GM19023 (cell line): ENCODE measurements around the gene MAML2.

ENCODE experiments used
- ATAC-seq: cut with Tn5 transposase; IDR thresholded peaks from one replicate; pipeline ENCODE4 v1.9.1; 2021; ENCODE audit warnings: mild to moderate bottlenecking, moderate library complexity; ENCODE audit not compliant: unreplicated experiment

Gene MAML2

DNA sequence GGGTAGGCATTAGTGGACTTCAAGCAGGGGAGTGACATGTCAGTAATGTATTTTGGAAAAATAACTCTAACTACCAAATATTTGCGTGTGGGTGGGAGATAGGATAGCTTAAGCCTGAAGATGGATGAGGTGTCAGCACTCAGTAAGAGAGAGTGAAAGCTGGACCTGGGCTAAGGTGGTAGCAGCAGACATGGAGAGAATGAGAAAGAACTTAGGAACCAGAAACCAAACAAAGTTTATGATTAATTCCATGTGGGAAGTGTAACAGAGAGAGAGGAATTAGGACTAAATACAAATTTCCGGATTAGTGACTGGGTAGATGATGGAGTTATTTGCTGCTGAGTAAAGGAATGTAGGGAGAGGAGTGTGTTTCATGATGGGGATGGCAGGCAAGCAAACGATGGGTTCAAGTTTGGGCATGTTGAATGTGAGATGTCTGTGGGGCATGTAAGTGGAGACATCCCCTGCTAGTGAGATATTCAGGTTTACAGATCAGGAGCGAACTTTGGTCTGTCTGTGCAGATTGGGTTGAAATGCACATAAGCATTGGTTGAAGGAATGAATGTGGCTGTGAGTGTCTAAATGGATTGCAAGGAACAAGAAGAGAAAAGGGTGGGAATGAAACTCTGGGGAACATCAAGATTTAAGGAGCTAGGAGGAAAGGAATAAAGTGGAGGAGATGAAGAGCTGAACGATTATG is 233.5 kb downstream of the MAML2 start:
- no peak for ATAC-seq

DNA sequence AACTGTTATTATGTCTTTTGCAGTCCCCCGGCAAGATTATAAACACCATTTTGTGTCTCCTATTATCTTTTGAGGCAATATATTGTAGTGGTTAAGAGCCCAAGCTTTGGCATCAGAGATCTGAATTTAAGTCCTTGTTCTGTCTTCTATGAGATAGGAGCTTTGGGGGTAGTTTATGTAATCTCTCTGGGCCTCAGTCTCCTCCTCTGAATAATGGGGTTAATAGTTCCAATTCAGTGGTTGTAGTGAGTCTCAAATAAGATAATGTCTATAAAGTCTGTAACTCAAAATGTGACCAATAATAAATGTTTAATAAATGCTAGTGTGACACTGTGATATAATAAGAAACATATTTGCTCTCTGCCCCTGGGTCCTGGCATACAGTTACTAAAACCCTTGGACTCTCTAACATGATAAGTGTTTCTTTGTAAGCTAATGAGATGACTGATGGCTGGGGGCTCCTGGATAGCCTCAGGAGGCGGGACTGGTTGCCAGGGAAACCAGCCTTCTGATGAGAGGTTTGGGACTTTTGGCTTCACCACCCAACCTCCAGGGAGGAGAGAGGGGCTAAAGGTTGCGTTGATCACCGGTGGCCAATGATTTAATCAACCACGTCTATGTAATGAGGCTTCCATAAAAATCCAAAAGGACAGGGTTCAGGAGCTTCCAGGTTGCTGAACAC is 235.7 kb downstream of the MAML2 start:
- no peak for ATAC-seq

DNA sequence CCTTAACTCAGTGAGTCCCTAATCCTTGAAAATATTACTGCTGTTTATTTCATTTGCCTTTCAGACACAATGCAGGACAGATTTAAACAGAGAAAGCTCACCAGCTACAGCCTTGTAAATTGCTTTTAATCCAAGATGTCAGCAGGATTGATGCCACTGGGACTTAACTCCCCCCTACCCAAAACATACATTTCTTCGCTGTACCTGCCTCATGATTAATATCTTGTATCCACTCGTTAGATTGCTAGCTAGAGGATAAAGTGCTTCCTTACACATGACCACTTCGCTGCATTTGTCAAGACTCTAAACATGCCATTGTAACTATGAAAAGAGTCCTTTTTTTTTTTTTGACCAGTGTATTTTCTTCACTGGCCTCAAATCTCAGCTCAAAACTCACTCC is 236.3 kb downstream of the MAML2 start:
- ATAC-seq, result no peak

DNA sequence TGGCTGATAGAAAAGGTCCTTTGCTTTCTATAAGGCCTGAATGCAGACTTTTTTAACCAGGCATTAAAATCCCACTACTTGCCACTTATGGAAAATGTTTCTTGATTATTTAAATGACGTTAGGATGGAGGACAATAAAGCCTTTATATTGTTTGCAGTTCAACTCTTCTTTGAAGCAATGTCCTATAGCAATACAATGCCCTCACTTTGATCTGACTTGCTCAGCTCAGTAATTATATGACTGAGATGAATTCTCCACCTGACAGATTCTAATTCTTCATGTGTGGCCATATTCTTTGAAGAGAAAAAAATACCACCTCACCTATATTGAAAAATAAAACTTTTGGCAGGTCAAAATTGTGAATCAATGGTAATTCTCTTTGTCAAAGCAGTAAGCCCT is 237.1 kb downstream of the MAML2 start:
- no peak for ATAC-seq

DNA sequence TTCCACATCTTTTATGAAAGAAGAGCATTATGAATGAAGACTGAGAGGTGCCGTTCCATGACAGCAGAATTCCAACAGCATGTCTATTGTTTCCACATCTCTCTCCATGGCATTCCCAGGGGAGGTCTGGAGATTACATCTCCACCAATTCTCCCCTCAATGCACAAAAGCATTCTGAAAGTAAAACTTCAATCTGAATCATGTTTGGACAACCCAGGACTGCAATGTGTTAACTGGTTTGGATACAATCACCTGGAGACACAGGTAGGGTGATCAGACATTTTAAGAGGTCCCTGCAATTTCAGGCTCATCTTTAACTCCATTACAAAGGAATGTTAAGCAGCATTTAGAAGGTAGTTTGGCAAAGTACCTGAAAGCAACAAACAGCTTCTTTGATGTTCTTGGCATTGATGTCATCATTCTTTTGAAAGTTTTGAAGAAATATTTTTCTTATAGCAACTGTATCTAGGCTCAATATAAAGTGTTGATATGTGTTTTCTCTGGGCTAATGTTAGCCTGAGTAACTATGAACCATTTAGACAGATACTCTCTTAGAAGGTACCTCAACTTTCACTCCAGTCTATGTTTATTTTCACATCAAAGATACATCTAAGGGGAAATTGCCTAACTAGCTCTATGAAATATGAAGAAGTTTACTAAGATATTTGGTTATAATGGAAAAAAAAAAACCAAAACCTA is 237.6 kb downstream of the MAML2 start:
- no peak for ATAC-seq

DNA sequence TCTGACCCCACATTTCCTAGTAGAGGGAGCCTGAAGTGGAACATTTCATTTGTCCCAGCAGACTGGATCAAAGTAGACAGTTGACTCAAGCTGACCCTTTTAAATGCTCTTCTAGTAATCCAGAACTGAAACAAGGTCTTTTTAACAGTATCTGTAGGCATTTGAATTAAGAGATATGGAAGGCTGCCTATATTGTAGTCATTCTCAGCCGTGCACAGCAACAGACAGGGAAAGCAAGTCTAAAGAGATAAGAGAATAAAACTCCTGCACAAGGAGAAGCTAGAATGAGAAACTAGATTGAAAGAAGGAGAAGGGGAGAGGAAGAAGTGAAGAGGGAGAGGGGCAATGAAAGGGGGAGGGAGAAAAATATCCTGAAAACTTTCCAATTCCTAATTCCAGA is 238.5 kb downstream of the MAML2 start:
- no peak for ATAC-seq

DNA sequence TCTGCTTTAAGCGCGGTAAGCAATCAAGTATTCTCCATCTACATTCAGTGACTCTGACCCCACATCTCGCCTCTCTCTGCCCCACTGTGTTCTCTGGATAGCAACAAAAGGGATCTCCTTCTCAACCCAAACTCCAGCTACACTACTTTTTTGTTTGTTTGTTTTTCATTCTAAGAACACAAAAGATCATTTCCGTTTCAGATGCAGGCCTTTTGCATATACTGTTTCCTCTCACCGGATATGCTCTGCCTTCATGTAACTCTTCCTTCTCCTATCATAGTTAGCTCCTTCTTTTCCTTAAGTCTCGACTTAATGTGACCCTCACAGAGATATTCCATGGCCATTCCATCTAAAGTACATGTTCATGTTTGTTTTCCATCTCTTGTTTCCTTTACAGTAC is 239.3 kb downstream of the MAML2 start:
- no peak for ATAC-seq

DNA sequence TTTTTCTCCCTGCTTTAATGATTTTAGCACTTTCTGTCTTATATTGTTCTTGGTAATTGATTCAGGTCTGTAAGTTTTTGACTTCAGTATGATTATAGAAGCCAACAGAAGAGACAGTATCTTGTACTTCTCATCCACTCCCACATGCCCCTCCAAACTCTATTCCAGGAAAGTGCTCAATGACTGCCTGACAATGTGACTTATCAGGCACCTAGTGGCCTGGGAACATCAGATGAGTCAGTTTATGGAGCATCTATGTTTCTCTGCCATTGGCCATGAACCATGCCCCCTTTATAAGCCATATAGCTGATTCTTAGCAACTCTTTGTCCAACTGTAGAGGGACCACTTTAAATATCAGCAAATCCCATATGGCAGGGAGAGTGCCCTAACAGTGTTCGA is 239.9 kb downstream of the MAML2 start:
- ATAC-seq, result no peak

DNA sequence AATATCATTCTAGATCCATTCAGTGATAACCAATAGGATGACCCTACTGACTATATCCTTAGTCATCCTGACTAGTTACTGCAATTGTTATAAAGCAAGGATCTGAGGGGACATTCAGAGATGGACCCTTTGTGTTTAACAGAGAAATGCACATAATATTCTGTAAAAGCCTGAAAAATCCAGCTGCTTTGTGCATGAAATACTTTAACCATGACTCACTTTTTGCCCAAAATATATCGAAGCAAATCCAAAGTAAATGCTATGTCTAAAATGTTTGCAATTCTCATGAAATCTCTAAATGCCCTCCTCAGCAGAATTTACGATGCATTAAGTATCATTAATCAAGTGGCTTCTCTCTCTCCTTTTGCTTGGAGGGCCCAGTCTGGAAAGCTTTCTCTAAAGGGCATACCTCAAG is 240.3 kb downstream of the MAML2 start:
- ATAC-seq, result no peak

DNA sequence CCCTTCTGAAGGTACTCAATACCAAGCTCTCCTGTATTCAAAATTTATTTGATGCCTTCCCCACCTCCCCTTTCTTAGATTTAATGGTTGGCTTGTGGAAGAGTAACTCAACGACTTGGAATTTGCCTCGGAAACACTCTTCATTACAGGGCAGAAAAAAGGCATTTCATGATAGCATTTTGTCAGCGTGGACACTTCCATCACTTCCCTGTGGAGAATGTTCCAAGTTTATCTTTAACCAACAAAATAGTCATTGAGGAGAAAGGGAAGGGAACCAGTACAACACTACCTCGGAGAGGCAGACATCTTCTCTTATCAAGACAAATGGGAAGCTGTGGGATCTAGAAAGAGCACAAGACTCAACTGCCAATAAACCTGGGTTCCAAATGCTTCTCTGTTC is 241.8 kb downstream of the MAML2 start:
- ATAC-seq, result no peak

DNA sequence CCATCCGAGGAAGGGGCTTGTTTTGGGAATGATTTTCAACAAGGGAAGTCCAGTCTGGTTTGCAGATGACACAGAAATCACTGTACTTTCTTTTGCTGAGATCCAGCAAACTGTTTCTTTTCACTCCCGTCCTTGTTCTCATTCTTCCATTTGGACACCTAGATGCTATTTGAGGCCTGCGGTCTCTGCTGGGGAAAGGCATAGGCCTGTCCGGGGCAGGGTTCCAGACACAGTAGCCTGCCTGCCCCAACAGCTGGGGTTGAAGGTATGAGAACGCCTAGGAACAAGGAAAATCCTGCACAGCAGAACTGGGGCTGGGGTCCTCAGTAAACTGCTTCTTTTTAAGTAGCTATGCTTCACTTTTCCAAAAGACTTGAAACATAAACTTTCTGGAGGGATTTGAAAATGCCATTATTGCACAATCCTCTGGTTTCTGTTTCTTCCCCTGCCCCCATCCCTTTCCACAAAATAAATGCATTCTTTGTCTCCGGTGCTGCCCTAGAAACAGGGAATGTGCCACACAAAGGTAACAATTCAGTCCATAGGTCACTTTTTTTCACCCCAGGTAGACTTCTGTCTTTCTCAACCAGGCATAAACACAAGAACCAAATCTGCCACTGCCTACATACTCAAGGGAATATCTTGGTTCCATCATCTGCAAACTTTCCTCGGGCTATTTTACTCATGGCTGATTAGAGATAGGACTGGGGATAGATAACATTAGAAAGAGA is 244.3 kb downstream of the MAML2 start:
- no peak for ATAC-seq

DNA sequence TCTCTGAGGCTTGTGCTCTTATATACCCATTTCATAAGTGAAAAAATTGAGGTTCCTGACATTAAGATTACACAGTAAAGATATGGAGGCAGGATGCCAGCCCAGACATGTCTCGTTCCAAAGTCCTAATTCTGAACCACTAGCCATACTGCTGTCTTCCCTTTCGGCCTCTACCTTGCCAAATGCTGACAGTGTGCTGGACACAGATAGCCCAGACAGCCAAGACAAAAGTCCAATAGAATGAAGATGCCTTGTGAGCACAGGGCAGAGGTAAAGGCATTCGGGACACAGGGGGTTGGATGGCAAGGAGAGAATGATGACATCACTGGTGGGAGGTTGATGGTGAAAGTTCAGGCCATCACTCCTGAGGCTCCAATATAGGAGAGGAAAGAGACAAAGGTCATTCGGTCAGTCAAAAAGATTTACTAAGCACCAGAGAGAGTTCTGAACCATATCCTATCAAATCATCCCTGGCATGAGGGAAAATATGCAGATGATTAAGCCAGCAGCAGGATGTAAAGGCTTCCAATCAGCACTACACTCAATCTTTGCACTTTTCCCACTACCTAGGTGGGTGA is 245.1 kb downstream of the MAML2 start:
- no peak for ATAC-seq

DNA sequence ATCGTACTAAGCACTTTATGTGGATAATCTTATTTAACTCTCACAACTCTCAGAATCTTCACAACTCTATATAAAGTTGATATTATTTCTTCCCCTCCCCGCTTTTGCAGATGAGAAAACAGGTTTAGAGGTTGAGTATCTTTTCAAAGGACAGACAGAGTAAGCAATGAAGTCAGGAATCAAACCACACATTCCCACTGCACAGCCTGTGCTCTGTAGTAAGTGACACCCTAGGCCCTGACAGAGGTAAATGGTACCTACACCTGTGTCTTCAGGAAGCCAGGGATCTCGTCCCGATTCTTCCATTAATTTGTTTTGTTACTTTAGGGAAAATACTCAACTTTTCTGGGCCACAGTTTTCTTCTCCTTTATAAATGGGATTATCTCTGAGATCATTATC is 246.6 kb downstream of the MAML2 start:
- ATAC-seq, result no peak

DNA sequence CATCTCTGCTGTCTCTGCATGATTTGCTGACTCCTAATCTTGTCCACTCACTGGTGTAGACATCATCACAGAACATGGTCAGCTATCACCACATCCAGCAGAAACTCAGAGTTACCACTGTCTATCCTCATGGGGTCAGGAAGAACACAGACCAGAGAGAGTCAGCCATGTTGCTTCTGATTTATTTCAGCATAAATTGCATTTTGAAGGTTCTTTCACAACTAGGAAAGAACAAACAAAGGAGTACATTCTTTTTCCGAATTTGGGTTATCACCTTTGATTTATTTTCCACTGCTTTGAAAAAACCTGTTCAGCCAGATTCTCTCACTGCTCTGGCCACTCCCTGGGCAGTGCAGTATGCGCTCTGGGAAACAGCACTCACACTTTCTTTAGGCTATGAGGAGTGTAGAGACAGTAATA is 247.1 kb downstream of the MAML2 start:
- ATAC-seq, result no peak

DNA sequence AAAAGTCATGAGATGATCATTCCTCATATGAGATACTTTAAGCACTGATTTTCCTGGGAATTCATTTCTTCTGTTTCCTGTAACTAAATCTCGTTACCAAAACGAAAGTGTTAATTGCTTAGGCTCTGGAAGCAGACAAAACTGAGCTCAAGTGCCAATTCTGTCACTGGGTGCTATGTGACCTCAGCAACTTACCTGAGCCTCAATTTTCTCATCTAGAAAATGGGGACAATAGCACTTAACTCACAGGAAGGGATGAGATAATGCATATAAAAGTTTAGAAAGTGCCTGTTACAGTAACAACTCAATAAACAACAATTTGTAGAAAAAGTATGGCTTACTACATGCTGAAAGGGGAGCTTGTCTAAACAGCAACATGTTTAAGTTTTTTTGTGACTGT is 248.8 kb downstream of the MAML2 start:
- no peak for ATAC-seq

DNA sequence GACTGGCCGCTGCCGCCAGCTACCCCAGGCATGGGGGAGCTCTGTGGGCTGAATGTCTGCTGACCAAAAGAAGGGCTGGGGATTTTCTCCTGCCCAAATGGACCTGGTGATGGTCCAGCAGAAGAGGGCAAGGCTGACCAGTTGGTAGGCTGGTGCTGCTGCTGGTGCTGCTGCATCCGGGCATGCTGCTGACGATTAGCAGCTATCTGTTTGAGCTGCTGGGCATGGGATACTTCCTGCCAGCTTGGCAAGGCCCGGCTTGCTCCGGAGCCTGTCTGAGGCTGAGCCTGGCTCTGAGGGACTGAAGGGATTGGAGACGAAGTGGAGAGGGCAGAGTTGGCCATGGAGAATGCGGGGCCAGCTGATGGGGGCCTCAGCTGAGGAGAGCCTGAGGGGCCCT is 250.5 kb downstream of the MAML2 start:
- ATAC-seq, result no peak

DNA sequence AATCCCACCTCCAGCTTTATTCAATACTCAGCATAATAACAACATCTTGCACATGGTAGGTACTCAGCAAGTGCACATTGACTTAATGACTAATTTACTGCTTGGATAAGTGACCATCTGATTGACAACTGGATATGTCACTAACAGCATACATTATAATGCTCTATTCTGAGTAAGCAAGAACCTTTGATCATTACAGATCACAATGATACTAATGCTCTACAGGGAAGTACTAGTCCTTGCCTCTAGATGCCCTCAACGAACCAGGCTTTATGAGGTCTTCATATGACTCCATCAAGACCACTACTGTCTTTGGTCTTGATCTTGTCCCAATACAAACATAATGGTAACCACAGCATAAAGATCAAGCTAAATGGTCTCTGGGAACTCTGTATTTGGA is 251.5 kb downstream of the MAML2 start:
- no peak for ATAC-seq

DNA sequence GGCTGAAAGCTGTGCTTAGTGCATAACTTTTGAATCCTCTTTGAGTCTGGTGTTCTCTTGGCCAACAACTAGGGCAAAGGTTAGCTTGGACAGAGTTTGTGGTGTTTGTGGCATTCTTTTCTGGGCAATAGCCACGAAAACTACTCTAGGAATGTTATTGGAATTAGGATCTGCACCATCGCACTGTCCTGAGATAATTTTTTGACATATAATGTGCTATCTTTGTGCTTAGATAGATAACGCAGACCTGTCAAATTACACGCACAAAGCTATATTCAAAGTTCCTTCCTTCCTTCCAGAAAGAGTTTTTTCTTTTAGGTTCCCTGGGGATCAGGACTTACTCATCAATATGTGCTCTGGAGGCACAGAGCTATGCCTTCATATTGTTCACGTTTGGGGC is 252.3 kb downstream of the MAML2 start:
- no peak for ATAC-seq

DNA sequence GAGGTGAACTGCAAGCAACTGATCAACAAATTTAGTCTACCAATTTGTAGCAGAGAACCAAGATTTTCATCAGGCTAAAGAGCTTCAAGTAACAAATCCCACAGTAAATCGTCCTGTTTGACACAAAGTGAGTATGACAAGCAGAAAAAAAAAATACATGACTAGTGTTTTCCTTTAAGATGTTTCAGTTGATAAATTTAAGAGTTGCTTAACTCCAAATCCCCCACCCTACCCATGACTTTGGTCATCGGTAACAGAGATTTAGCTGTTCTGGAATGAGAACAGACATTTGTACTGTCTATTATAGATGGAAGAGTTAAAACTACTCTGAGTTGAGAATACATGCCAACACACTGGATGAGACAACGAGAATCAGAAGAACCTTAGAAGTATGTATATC is 254.1 kb downstream of the MAML2 start:
- ATAC-seq, result no peak

DNA sequence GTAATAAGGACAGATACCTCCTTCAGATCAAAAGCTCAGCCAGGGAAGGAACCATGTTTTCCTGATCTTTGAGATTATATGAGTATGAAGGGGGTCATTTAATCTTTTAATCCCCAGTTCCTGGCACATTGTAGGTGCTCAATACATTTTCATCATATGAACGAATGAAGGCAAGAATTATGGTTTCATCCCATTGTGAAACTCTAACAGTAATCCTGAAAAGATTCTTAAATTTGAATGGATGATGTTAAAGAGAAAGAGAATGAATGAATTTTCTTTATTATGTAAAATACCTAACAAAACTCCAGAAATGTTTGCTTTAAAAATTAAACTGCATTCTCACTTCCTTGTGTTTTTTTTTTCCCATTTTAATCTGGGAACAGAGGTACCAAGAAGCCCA is 256.9 kb downstream of the MAML2 start:
- no peak for ATAC-seq

DNA sequence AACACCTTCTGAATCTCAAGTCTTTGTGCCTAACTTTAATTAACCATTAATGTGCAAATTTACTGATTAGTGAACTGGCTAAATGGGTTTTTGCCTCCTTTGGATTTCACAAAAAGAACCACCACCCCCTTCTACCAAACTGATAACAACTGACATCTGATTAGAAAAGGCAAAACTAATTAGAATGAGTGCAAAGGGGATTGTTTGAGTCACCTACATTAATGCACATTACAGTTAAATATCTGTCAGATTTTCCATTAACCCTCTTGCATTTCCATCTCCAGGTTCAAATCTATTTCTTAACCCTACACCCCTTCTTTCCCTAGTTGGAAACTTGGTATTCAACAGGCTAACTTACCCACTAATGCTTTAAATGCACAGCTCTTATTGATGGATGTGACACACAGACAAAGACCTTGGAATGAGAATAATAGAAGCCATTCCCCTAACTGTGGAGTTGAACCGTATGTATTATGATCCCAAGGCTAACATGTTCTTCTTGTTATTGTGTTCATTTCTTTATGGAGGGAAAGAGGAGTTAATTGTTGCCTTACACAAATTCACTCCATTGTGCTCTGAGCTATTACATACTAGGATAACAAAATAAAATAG is 257.6 kb downstream of the MAML2 start:
- no peak for ATAC-seq
